ENCODE measurements around the gene TEX11. TPM values are rescaled to one million over a fixed set of nuclear protein-coding genes. Genes with fewer than 3 reads are reported as not detected.
"Not testable (repeated sequence)": the region's sequence is repeated elsewhere in the genome, so short reads cannot be mapped to it uniquely, and the experiment has no call there.

The TEX11 gene
- total RNA-seq, 2 donors from 2014 or later: 0.26 to 0.66 TPM

DNA sequence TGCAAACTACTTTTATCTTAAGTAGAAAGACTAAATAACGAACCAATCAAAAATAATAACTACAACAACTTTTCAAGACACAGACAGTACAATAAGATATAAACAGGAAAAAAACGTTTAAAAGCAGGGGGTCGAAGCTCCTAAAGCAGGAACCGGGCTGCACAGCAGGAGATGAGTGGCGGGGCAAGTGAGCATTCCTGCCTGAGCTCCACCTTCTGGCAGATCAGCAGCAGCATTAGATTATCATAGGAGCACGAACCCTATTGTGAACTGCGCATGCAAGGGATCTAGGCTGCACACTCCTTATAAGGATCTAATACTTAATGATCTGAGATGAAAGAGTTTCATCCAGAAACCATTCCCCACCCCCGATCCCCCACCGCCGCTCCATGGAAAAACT lies 146.2 kb downstream of the TEX11 start:
- ATAC-seq (no peak), DNase-seq (no peak)
- H3K9me3 ChIP-seq: no peaks in the 10 kb centered on the region
- 36 to 41% methylated on average over 10 of the region's 10 CpGs for WGBS, 2 donors
- no peaks in the 10 kb centered on the region for H3K4me1 ChIP-seq
- no peaks in the 10 kb centered on the region for H3K36me3 ChIP-seq (replicated peaks in 1 of 2; ENCODE audit: insufficient read depth in 1 of 2, low read depth in 2 of 2)
- no peak overlapping the region for H3K27ac ChIP-seq
- H3K4me3 ChIP-seq: no peak overlapping the region
- intact Hi-C loops (cut with DNase I): no loop called here
- no peaks in the 10 kb centered on the region for H3K27me3 ChIP-seq
- TF ChIP-seq CTCF (IDR thresholded peaks at IDR 0.05) (no peak), POLR2A (IDR thresholded peaks at IDR 0.05) (no peak)

DNA sequence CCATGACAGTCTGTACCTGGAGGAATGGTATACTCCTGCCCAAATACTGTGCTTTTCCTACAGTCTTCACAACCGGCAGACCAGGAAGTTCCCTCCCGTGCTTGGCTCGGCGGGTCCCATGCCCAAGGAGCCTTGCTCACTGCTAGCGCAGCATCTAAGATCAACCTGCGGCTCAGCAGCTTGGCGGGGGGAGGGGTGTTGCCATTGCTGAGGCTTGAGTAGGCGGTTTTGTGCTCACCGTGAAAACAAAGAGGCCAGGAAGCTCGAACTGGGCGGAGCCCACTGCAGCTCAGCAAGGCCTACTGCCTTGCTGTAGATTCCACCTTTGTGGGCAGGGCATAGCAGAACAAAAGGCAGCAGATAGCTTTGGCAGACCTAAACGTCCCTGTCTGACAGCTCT lies 152.7 kb downstream of the TEX11 start:
- DNase-seq: no peak

GRCh38 chrX:70754169-70754848 lies 154.2 kb downstream of the TEX11 start:
- no peak for TF ChIP-seq POLR2A (IDR thresholded peaks at IDR 0.05)
- no peak for TF ChIP-seq CTCF (IDR thresholded peaks at IDR 0.05)
- WGBS, 2 donors: no CpG with 5 or more reads among the region's 2 CpGs
- no peaks in the 10 kb centered on the region for H3K9me3 ChIP-seq

More for the DNA sequence above, 152.7 kb downstream of the TEX11 start:
- WGBS, 2 donors: 70 to 76% methylated on average over 2 to 10 of the region's 12 CpGs
- Histone ChIP-seq H3K9me3 (no peaks in the 10 kb centered on the region), H3K4me3 (no peak overlapping the region), H3K4me1 (no peaks in the 10 kb centered on the region), H3K27me3 (no peaks in the 10 kb centered on the region), H3K27ac (no peak overlapping the region), H3K36me3 (replicated peaks in 1 of 2; ENCODE audit: insufficient read depth in 1 of 2, low read depth in 2 of 2) (no peaks in the 10 kb centered on the region)
- TF ChIP-seq CTCF (IDR thresholded peaks at IDR 0.05) (no peak), POLR2A (IDR thresholded peaks at IDR 0.05) (no peak)
- no peak for ATAC-seq
- intact Hi-C loops (cut with DNase I): no loop called here

DNA sequence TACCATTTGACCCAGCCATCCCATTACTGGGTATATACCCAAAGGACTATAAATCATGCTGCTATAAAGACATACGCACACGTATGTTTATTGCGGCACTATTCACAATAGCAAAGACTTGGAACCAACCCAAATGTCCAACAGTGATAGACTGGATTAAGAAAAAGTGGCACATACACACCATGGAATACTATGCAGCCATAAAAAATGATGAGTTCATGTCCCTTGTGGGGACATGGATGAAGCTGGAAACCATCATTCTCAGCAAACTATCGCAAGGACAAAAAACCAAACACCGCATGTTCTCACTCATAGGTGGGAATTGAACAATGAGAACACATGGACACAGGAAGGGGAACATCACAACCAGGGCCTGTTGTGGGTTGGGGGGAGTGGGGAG lies 174.7 kb downstream of the TEX11 start:
- not testable (repeated sequence) for ATAC-seq, H3K4me1 ChIP-seq
- 80 to 92% methylated on average over 1 to 2 of the region's 5 CpGs for WGBS, 2 donors

More at GRCh38 chrX:70754169-70754848, 154.2 kb downstream of the TEX11 start:
- no peaks in the 10 kb centered on the region for H3K4me1 ChIP-seq
- ATAC-seq (no peak), DNase-seq (no peak)
- no peaks in the 10 kb centered on the region for H3K36me3 ChIP-seq (replicated peaks in 1 of 2; ENCODE audit: insufficient read depth in 1 of 2, low read depth in 2 of 2)
- no peak overlapping the region for H3K4me3 ChIP-seq
- intact Hi-C loops (cut with DNase I): no loop called here
- H3K27ac ChIP-seq: no peak overlapping the region
- H3K27me3 ChIP-seq: no peaks in the 10 kb centered on the region

DNA sequence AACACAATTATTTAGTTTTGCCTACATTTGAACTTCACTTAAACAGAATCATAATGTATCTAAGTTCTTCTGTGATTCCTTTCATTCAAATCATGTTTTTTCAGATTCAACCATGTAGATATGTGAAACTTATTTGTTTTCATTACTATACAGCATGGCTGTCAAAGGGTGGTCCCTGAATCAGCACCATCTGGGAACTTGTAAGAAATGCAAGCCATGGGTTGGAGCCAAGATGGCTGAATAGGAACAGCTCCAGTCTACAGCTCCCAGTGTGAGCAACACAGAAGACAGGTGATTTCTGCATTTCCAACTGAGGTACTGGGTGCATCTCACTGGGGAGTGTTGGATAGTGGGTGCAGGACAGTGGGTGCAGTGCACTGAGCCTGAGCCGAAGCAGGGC lies 180.6 kb downstream of the TEX11 start:
- H3K4me1 ChIP-seq; intact Hi-C loops (cut with DNase I); ATAC-seq; H3K27me3 ChIP-seq; H3K27ac ChIP-seq; H3K9me3 ChIP-seq; H3K4me3 ChIP-seq; H3K36me3 ChIP-seq (replicated peaks in 1 of 2; ENCODE audit: insufficient read depth in 1 of 2, low read depth in 2 of 2); DNase-seq: not testable (repeated sequence)
- whole genome bisulfite sequencing, 2 donors: 100% methylated on average over 1 of the region's 1 CpG; no CpG with 5 or more reads in 1 of the 2 donors

More for the DNA sequence above, 174.7 kb downstream of the TEX11 start:
- DNase-seq; H3K27me3 ChIP-seq; H3K36me3 ChIP-seq (replicated peaks in 1 of 2; ENCODE audit: insufficient read depth in 1 of 2, low read depth in 2 of 2); H3K4me3 ChIP-seq; H3K9me3 ChIP-seq; intact Hi-C loops (cut with DNase I); H3K27ac ChIP-seq: not testable (repeated sequence)

DNA sequence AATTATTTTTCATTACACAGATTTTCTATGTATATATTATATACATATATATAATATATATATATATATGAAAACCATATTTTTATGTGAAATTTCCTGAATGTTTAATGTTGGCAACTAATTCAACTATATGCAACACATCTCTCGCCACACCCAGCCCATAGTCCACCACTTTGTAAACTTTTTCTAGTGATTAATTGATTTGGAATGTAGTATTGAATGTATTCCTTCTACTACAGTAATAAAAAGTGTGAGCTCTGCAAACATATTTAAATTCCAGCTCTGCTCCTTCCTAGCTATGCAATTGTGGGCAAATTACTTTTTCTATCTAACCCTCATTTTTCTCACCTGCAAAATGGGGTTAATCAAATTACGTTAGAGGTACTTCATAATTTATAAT lies 187.8 kb downstream of the TEX11 start:
- no peaks in the 10 kb centered on the region for H3K36me3 ChIP-seq (replicated peaks in 1 of 2; ENCODE audit: insufficient read depth in 1 of 2, low read depth in 2 of 2)
- TF ChIP-seq CTCF (IDR thresholded peaks at IDR 0.05) (no peak), POLR2A (IDR thresholded peaks at IDR 0.05) (no peak)
- intact Hi-C loops (cut with DNase I): no loop called here
- no peak overlapping the region for H3K27ac ChIP-seq
- H3K27me3 ChIP-seq: no peaks in the 10 kb centered on the region
- 71 to 75% methylated on average over 2 of the region's 2 CpGs for WGBS, 2 donors
- DNase-seq (no peak), ATAC-seq (no peak)
- no peak overlapping the region for H3K4me3 ChIP-seq
- H3K9me3 ChIP-seq: no peaks in the 10 kb centered on the region
- H3K4me1 ChIP-seq: no peaks in the 10 kb centered on the region

GRCh38 chrX:70711336-70711735 lies 197.2 kb downstream of the TEX11 start:
- DNase-seq; H3K27me3 ChIP-seq; H3K4me3 ChIP-seq; ATAC-seq; intact Hi-C loops (cut with DNase I); H3K27ac ChIP-seq; H3K36me3 ChIP-seq (replicated peaks in 1 of 2; ENCODE audit: insufficient read depth in 1 of 2, low read depth in 2 of 2); H3K4me1 ChIP-seq; H3K9me3 ChIP-seq: not testable (repeated sequence)
- 33 to 59% methylated on average over 1 to 2 of the region's 3 CpGs for WGBS, 2 donors

Measured in body of pancreas (tissue), 4 donors.